Fibroblast of lung (primary cell): ENCODE measurements around the gene FAM117B.

Source experiments
- CTCF ChIP-seq, 2 donors: IDR thresholded peaks in 1 of 2; conservative IDR thresholded peaks in 1 of 2; 1 replicate in 1 of 2; 2 replicates in 1 of 2; pipeline ENCODE4 v1.5.1; 2011 to 2012; ENCODE audit warnings: low read length in 2 of 2, control low read depth in 1 of 2, inconsistent platforms in 1 of 2, low read depth in 1 of 2, mild to moderate bottlenecking in 1 of 2
- EZH2 ChIP-seq: IDR thresholded peaks from 2 replicates; pipeline ENCODE4 v1.5.1; 2012; ENCODE audit warnings: low read length, control low read depth, mild to moderate bottlenecking; ENCODE audit errors: missing control alignments

GRCh38 chr2:202773301-202773973 is 138.7 kb downstream of the FAM117B start:
- no peak for TF ChIP-seq CTCF (conservative IDR thresholded peaks at IDR 0.05 in 1 of 2, IDR thresholded peaks at IDR 0.05 in 1 of 2; ENCODE audit: low read depth in 1 of 2, low read length in 2 of 2)
- TF ChIP-seq EZH2, result no peak
